GM12878 (cell line): ENCODE data around the gene YY2. TPM values are rescaled to one million over a fixed set of nuclear protein-coding genes. Genes with fewer than 3 reads are reported as not detected.
"Not testable (repeated sequence)": the region's sequence is repeated elsewhere in the genome, so short reads cannot be mapped to it uniquely, and the experiment has no call there.

Experiments
- ATAC-seq: fragments of 200-7000 bp; cut with Tn5 transposase; 3 replicates; pipeline ENCODE4 v1.9.1; 2020; ENCODE audit warnings: mild to moderate bottlenecking, moderate library complexity
- BruUV-seq: library from RNA; stranded (reverse); fragments of 400-500 nt; replicated peaks from 2 replicates; lab custom pipeline; 2021; lab: Mats Ljungman, UMichigan
- CTCF ChIA-PET: fragments of 300-600 bp; sonication (Branson Sonifier 250); formaldehyde crosslinking; extraction: SDS; loops from one replicate; lab custom pipeline; 2021; ENCODE audit warnings: inconsistent platforms; lab: Yijun Ruan, JAX
- POLR2A ChIA-PET: fragments of 350-600 bp; formaldehyde crosslinking; extraction: SDS; loops from one replicate; lab custom pipeline; 2021; ENCODE audit warnings: inconsistent platforms; lab: Charles Lee
- RAD21 ChIA-PET: fragments of 300-600 bp; sonication (Branson Sonifier 250); formaldehyde crosslinking; loops from one replicate; lab custom pipeline; 2023; ENCODE audit warnings: antibody characterized with exemption; ENCODE audit not compliant: unreplicated experiment; lab: Charles Lee
- SMC1A ChIA-PET: fragments of 300-600 bp; sonication (Branson Sonifier 250); formaldehyde crosslinking; loops from one replicate; lab custom pipeline; 2023; ENCODE audit not compliant: unreplicated experiment, uncharacterized antibody; lab: Charles Lee
- DNase-seq: peaks from one replicate; pipeline ENCODE4 v3.0.0-alpha.2; 2011; ENCODE audit warnings: low read depth, low spot score
- FAIRE-seq: peaks from 3 replicates; lab custom pipeline; 2011; peaks lifted over from hg19 to GRCh38; lab: Jason Lieb, UNC
- H2AFZ ChIP-seq: 2 replicates; pipeline ENCODE4 v1.6.0; 2011; ENCODE audit warnings: low read depth, low read length, control low read depth; ENCODE audit not compliant: control insufficient read depth
- H3K27ac ChIP-seq: 2 replicates; pipeline ENCODE4 v1.5.1; 2011; ENCODE audit warnings: control low read depth; ENCODE audit not compliant: control insufficient read depth, insufficient read depth
- H3K27me3 ChIP-seq, 2 experiments: replicated peaks in 1 of 2; 2 replicates each; pipeline versions ENCODE4 v1.6.0 to v1.6.1; 2011; ENCODE audit warnings: low read length in 1 of 2; ENCODE audit not compliant: control insufficient read depth in 2 of 2, insufficient read depth in 2 of 2
- H3K36me3 ChIP-seq, 2 experiments: 2 replicates each; pipeline ENCODE4 v1.5.1; 2011; ENCODE audit warnings: low read length in 1 of 2; ENCODE audit not compliant: control insufficient read depth in 2 of 2, insufficient read depth in 2 of 2
- H3K4me1 ChIP-seq: 2 replicates; pipeline ENCODE4 v1.6.1; 2011; ENCODE audit warnings: mild to moderate bottlenecking, low read length, moderate library complexity, mixed read lengths; ENCODE audit not compliant: control insufficient read depth, insufficient read depth
- H3K4me2 ChIP-seq: 2 replicates; pipeline ENCODE4 v1.6.0; 2011; ENCODE audit warnings: control low read depth; ENCODE audit not compliant: control insufficient read depth, insufficient read depth
- H3K4me3 ChIP-seq: fragments of 200-600 bp; sonication (generic); 2 replicates; pipeline ENCODE4 v1.5.1; 2016
- H3K79me2 ChIP-seq: 2 replicates; pipeline ENCODE4 v1.6.0; 2011; ENCODE audit warnings: low read length; ENCODE audit not compliant: control insufficient read depth, insufficient read depth
- H3K9ac ChIP-seq: 2 replicates; pipeline ENCODE4 v1.8.0; 2011; ENCODE audit warnings: low read length, control low read depth, mixed read lengths; ENCODE audit not compliant: control insufficient read depth, insufficient read depth
- H3K9me3 ChIP-seq: replicated peaks from 3 replicates; pipeline ENCODE4 v1.5.1; 2011; ENCODE audit warnings: mild to moderate bottlenecking, low read length; ENCODE audit not compliant: control insufficient read depth, insufficient read depth
- H4K20me1 ChIP-seq: 2 replicates; pipeline ENCODE4 v1.6.0; 2011; ENCODE audit not compliant: control insufficient read depth, insufficient read depth
- ELK1 ChIP-seq: IDR thresholded peaks from 2 replicates; pipeline ENCODE4 v1.6.1; 2012; ENCODE audit warnings: low read depth, low read length, improper control_type of control experiment
- FOXM1 ChIP-seq: IDR thresholded peaks from 2 replicates; pipeline ENCODE4 v1.6.1; 2012; ENCODE audit warnings: low read depth, mild to moderate bottlenecking, inconsistent platforms, low read length, moderate library complexity
- HSF1 ChIP-seq: fragments of 150-350 bp; IDR thresholded peaks from 2 replicates; pipeline ENCODE4 v1.6.1; 2014; ENCODE audit warnings: mild to moderate bottlenecking, low read depth, low read length
- IRF5 ChIP-seq: fragments of 450-650 bp; IDR thresholded peaks from 2 replicates; pipeline ENCODE4 v1.6.1; 2017; ENCODE audit warnings: borderline replicate concordance
- MEF2A ChIP-seq: IDR thresholded peaks from 2 replicates; pipeline ENCODE4 v1.6.1; 2011; ENCODE audit warnings: low read depth, mild to moderate bottlenecking, low read length, moderate library complexity; ENCODE audit not compliant: insufficient read depth
- NR2C2 ChIP-seq: IDR thresholded peaks from 2 replicates; pipeline ENCODE4 v1.6.1; 2011; ENCODE audit warnings: borderline replicate concordance, low read depth; ENCODE audit not compliant: control insufficient read depth, insufficient read length
- REST ChIP-seq: IDR thresholded peaks from 2 replicates; pipeline ENCODE4 v1.6.1; 2012; ENCODE audit warnings: mild to moderate bottlenecking, low read depth, low read length
- SRF ChIP-seq, 2 experiments: IDR thresholded peaks; 2 replicates each; pipeline ENCODE4 v1.6.1; 2011; ENCODE audit warnings: low read depth in 2 of 2, low read length in 2 of 2, mild to moderate bottlenecking in 1 of 2, moderate library complexity in 1 of 2
- STAT3 ChIP-seq: IDR thresholded peaks from 2 replicates; pipeline ENCODE4 v1.6.1; 2011; ENCODE audit warnings: low read depth, low read length, improper control_type of control experiment
- TCF7 ChIP-seq: IDR thresholded peaks from 2 replicates; pipeline ENCODE4 v1.6.1; 2014; ENCODE audit warnings: antibody characterized with exemption, borderline replicate concordance
- ZBED1 ChIP-seq: IDR thresholded peaks from 2 replicates; pipeline ENCODE4 v1.6.1; 2016; ENCODE audit warnings: borderline replicate concordance
- WGBS: methylation state at CpG from one replicate; pipeline ENCODE4 v1.1.6; 2016; ENCODE audit warnings: low lambda C conversion rate; ENCODE audit not compliant: insufficient replicate concordance, insufficient coverage; ENCODE audit errors: missing lambda C conversion rate; 5-methylcytosine and 5-hydroxymethylcytosine counted together
- in situ Hi-C: fragments of 300-500 bp; cut with MboI; formaldehyde crosslinking; loops from 9 replicates; pipeline ENCODE4 v1.14.3; 2018; ENCODE audit warnings: mixed read lengths
- intact Hi-C: fragments of 100-400 bp; cut with micrococcal nuclease; formaldehyde crosslinking; loops from one replicate; pipeline ENCODE4 v1.14.2; 2022; ENCODE audit not compliant: unreplicated experiment
- polyA plus RNA-seq, 11 experiments: library from polyadenylated mRNA; depleted of rRNA in 4 of 11; unstranded in 6 of 11; stranded (reverse) in 5 of 11; fragments of >200 nt; fragmentation: Nextera tagmentation in 4 of 11; fragmentation: Illumina TruSeq in 1 of 11; extraction: Ambion mirVana in 4 of 11; extraction: Trizol in 1 of 11; gene quantifications; 1 replicate in 1 of 11; 2 replicates in 10 of 11; pipeline versions ENCODE4 v1.2.1 to v1.2.3, GENCODE V29; 2011 to 2016; ENCODE audit warnings: inconsistent platforms in 2 of 11, missing spikeins in 2 of 11, low read depth in 1 of 11
- total RNA-seq, 4 experiments: library from RNA; depleted of rRNA in 3 of 4; stranded (reverse); fragments of >200 nt in 3 of 4; fragmentation: Illumina TruSeq in 1 of 4; extraction: Trizol in 1 of 4; gene quantifications; 2 replicates each; pipeline versions ENCODE4 v1.2.1 to v1.2.3, GENCODE V29; 2013 to 2021

YY2 gene
- total and polyA plus RNA-seq, 10 of the 15 experiments (the other 5 are each of a cell fraction or from before 2014, with no cell fraction given) = 0.31 to 1.2 (median 0.74) TPM

- no TSS peak for BruUV-seq
- intact Hi-C loops = no loop called here
- ChIA-PET SMC1A (no interaction called here), RAD21 (no interaction called here), CTCF (no interaction called here)
- Histone ChIP-seq H3K4me3 (no peak overlapping the region), H3K4me2 (no peak overlapping the region), H3K9ac (no peak overlapping the region), H3K27ac (no peak overlapping the region)
- FAIRE-seq (no peak), DNase-seq (no peak)
- no peak for TF ChIP-seq IRF5
- TF ChIP-seq HSF1 = no peak
- no peak for TF ChIP-seq REST
- TF ChIP-seq MEF2A = no peak
- no peak for TF ChIP-seq TCF7
- TF ChIP-seq FOXM1 = no peak
- no peak for TF ChIP-seq ELK1
- no peak for TF ChIP-seq STAT3
- no peak for TF ChIP-seq ZBED1
- no peak for TF ChIP-seq SRF (IDR thresholded peaks at IDR 0.05; ENCODE audit: low read depth in 2 of 2, low read length in 2 of 2)
- TF ChIP-seq NR2C2 = no peak
- TF ChIP-seq, all 136 proteins: peak for 0
- in situ Hi-C loops = no loop called here
- Histone ChIP-seq H3K4me1 (no peaks in the 10 kb centered on the region), H3K79me2 (no peaks in the 10 kb centered on the region), H4K20me1 (no peaks in the 10 kb centered on the region), H2AFZ (no peak overlapping the region), H3K9me3 (no peaks in the 10 kb centered on the region), H3K36me3 (no peaks in the 10 kb centered on the region), H3K27me3 (no peaks in the 10 kb centered on the region)
- ATAC-seq = no peak
- POLR2A ChIA-PET = no interaction called here
- 46% methylated on average over 5 of the region's 5 CpGs for WGBS
These were observed 39.7 kb upstream of the YY2 start for GRCh38 chrX:21816136-21816535.

GRCh38 chrX:21820170-21820569 is 35.6 kb upstream of the YY2 start:
- CTCF ChIA-PET, H3K9me3 ChIP-seq, ATAC-seq, H3K36me3 ChIP-seq, H3K27ac ChIP-seq, in situ Hi-C loops, H3K27me3 ChIP-seq, intact Hi-C loops, FAIRE-seq, H3K4me2 ChIP-seq, SMC1A ChIA-PET, BruUV-seq, POLR2A ChIA-PET, H3K79me2 ChIP-seq, H4K20me1 ChIP-seq, DNase-seq, H3K9ac ChIP-seq, RAD21 ChIA-PET, H3K4me1 ChIP-seq, H3K4me3 ChIP-seq, H2AFZ ChIP-seq: not testable (repeated sequence)
- 86% methylated on average over 1 of the region's 1 CpG for WGBS
